KOPT-K1 (cell line): ENCODE measurements around the gene CD28.

Source experiments
- H3K27ac ChIP-seq: fragments of 200-600 bp; sonication (generic); 2 replicates; pipeline ENCODE4 v1.5.1; 2016; ENCODE audit warnings: antibody characterized with exemption, mild to moderate bottlenecking, low read depth, low read length; ENCODE audit not compliant: poor library complexity, severe bottlenecking
- H3K36me3 ChIP-seq: fragments of 200-600 bp; sonication (generic); 2 replicates; pipeline ENCODE4 v1.5.1; 2017; ENCODE audit warnings: antibody characterized with exemption, mild to moderate bottlenecking, low read length, moderate library complexity; ENCODE audit not compliant: insufficient read depth
- H3K9me3 ChIP-seq: fragments of 200-600 bp; sonication (generic); 2 replicates; pipeline ENCODE4 v1.5.1; 2017; ENCODE audit warnings: antibody characterized with exemption, low read length, mild to moderate bottlenecking; ENCODE audit not compliant: insufficient read depth, poor library complexity, severe bottlenecking

Gene CD28

DNA sequence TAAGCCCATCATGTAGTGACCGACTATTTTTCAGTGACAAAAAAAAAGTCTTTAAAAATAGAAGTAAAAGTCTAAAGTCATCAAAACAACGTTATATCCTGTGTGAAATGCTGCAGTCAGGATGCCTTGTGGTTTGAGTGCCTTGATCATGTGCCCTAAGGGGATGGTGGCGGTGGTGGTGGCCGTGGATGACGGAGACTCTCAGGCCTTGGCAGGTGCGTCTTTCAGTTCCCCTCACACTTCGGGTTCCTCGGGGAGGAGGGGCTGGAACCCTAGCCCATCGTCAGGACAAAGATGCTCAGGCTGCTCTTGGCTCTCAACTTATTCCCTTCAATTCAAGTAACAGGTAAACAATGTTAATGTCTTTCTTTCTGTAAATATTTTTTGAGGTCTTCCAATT, at the start of gene CD28:
Gene CD28 (plus strand): TSS at position 237 of the 400 bp plus-strand sequence. CDS start 58 bp downstream, at position 295.
- H3K27ac ChIP-seq, result peak within 1 kb of the TSS; percentile 97
- H3K36me3 ChIP-seq, result peaks cover 8% of the 10 kb centered on the region
- peaks cover 7% of the 10 kb centered on the region for H3K9me3 ChIP-seq

GRCh38 chr2:203659331-203660049, 46.9 kb upstream of the CD28 start:
- Histone ChIP-seq H3K27ac (no peak overlapping the region), H3K9me3 (no peaks in the 10 kb centered on the region), H3K36me3 (no peaks in the 10 kb centered on the region)

- no peaks in the 10 kb centered on the region for H3K9me3 ChIP-seq
- H3K27ac ChIP-seq, result no peak overlapping the region
These were observed 46.0 kb upstream of the CD28 start for GRCh38 chr2:203660465-203660864.

DNA sequence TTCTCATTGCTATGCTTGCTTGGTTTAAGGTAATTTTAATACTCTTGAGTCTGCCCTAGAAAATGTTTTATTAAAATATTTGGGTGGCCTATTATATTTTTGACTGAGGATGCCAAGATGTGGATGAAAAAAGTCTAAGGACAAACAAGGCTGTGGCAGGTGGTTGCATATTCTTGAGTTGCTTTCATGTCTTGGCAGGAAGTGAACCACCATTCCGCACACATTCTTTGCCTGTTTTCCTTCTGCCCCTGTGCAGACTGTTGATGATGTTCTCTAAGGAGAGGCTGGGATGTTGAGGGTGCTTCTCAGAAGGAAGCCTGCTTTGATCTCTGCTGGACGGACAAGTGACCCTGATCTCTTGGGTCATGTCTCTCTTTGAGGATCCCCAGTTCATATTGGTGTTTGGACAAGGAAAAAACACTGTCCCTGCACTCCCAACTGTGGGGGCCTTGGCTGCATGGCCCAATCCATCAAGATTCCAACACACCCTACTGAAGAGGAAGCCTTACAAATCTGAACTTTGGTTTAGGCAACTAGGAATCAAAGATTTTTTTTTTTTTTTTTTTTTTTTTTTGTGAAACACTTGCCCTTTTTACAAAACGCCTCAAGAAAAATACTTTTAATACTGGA, 45.0 kb upstream of the CD28 start:
- H3K36me3 ChIP-seq, result no peaks in the 10 kb centered on the region
- H3K27ac ChIP-seq, result no peak overlapping the region
- no peaks in the 10 kb centered on the region for H3K9me3 ChIP-seq

More at GRCh38 chr2:203660465-203660864, 46.0 kb upstream of the CD28 start:
- H3K36me3 ChIP-seq, result no peaks in the 10 kb centered on the region

DNA sequence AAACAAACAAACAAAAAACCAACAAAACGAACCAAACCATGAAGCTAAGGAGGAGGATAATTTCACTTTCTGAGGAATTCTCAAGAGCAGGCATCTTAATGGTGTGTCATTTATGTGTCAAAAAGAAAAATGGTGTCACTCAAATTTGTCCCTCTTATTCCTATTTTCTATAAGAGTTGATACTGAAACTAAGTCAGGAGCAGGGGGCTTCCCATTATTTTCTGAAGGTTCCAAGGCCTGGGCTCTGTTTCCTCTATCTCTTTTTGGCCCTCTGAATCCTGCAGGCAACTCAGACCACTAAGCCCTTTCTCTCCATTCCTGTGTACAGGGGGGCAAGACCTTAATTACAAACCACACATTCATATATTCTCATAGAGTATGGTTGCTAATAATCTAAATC, 44.0 kb upstream of the CD28 start:
- H3K27ac ChIP-seq, result no peak overlapping the region
- no peaks in the 10 kb centered on the region for H3K36me3 ChIP-seq

GRCh38 chr2:203662951-203663350, 43.5 kb upstream of the CD28 start:
- Histone ChIP-seq H3K9me3 (no peaks in the 10 kb centered on the region), H3K27ac (no peak overlapping the region), H3K36me3 (no peaks in the 10 kb centered on the region)

More for the DNA sequence above, 44.0 kb upstream of the CD28 start:
- H3K9me3 ChIP-seq, result no peaks in the 10 kb centered on the region

GRCh38 chr2:203664029-203664755, 42.2 kb upstream of the CD28 start:
- no peak overlapping the region for H3K27ac ChIP-seq
- no peaks in the 10 kb centered on the region for H3K36me3 ChIP-seq
- H3K9me3 ChIP-seq, result no peaks in the 10 kb centered on the region

- no peak overlapping the region for H3K27ac ChIP-seq
- H3K9me3 ChIP-seq, result no peaks in the 10 kb centered on the region
- H3K36me3 ChIP-seq, result no peaks in the 10 kb centered on the region
These were observed 38.6 kb upstream of the CD28 start for GRCh38 chr2:203667838-203668237.

DNA sequence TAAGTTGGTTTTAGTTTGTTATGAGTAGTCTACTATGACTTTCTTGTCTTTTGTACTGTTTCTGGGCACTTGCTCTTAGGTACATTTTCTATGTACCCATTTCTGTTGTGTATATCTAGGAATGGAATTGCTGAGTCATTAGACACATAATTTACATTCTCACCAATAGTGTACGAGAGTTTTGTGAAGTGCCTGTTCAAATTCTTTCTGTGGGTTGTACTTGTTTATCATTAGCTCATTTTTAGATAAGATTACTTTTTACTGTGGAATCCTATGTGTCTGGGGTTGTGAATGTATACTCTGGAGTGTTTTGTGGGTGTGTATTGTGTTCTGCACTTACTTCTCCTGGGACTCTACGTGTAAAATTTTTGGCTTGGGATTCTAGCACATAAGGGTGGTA, 36.6 kb upstream of the CD28 start:
- Histone ChIP-seq H3K36me3 (no peaks in the 10 kb centered on the region), H3K9me3 (peaks cover 3% of the 10 kb centered on the region), H3K27ac (no peak overlapping the region)

DNA sequence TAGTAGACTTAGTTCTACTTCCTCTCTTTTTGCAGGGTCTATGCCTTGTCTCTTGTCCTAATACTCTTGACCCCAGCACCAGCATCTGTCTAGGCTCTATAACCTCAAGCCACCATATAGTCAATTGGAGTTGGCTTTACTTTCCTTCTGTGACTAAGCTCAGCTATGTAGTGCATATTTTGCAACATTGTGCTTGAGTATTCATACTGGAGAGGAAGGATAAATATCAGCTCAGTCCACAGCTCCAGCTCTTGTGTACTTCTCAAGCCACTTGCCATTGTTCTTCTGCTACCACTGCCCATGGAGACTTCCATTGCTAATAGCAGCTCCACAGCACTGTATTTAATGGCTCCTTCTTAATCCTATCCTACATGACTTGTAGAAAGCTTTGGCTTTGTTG, 35.5 kb upstream of the CD28 start:
- Histone ChIP-seq H3K27ac (no peak overlapping the region), H3K9me3 (peaks cover 3% of the 10 kb centered on the region), H3K36me3 (no peaks in the 10 kb centered on the region)

DNA sequence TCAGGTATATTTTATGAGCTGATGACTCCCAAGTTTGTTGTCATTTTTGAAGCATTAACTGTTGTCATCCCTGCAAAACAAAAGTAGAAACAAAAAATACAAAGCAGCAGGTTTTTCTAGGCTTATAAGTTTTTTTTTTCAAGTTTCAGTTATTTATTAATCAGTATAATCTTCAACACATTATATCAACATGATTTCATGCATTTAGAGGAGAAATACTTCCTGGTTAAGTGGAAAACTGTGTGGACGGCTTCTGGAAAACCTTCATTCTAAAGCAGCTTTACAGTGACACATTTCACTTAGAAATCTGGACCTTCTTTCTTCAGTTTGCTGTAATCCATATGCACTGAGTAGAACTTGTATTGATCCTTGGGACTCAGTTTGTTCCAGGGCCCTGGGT, 34.6 kb upstream of the CD28 start:
- Histone ChIP-seq H3K9me3 (peaks cover 3% of the 10 kb centered on the region), H3K27ac (no peak overlapping the region), H3K36me3 (no peaks in the 10 kb centered on the region)

- Histone ChIP-seq H3K27ac (no peak overlapping the region), H3K9me3 (peaks cover 3% of the 10 kb centered on the region), H3K36me3 (no peaks in the 10 kb centered on the region)
These were observed 33.6 kb upstream of the CD28 start for GRCh38 chr2:203672856-203673255.

- Histone ChIP-seq H3K36me3 (no peaks in the 10 kb centered on the region), H3K9me3 (peaks cover 3% of the 10 kb centered on the region), H3K27ac (peak overlapping the region; percentile 62)
These were observed 32.5 kb upstream of the CD28 start for GRCh38 chr2:203673933-203674332.

- Histone ChIP-seq H3K36me3 (no peaks in the 10 kb centered on the region), H3K9me3 (peaks cover 3% of the 10 kb centered on the region), H3K27ac (no peak overlapping the region)
These were observed 31.4 kb upstream of the CD28 start for GRCh38 chr2:203675086-203675485.

DNA sequence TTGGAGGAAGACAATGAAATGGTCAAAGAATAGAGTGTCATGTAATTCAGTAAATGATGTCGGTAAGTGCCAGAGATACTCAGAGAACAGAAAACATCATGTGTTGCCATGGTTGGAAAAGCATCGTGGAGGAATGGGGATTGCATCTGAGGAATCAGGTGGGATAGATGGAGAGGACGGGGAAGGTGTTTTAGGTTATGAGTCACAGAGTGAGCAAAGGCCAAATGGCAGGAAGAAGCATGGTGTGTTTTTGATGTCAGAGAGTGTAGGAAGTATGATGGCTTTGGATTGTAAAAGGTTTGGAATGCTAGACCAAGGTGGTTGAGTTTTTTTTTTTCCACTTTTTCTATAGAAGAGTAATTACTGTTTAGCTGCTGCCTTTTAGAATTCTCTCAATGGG, 27.5 kb upstream of the CD28 start:
- Histone ChIP-seq H3K9me3 (no peaks in the 10 kb centered on the region), H3K36me3 (no peaks in the 10 kb centered on the region), H3K27ac (no peak overlapping the region)
